Motor neuron (in vitro differentiated cells): ENCODE data around the gene RXRB. TPM values are rescaled to one million over a fixed set of nuclear protein-coding genes. Genes with fewer than 3 reads are reported as not detected.

Source experiments
- ATAC-seq, 8 experiments: fragments of 200-7000 bp; cut with Tn5 transposase; replicated peaks in 6 of 8; 2 replicates each; pipeline ENCODE4 v1.8.0; 2021; ENCODE audit warnings: mild to moderate bottlenecking in 8 of 8, moderate library complexity in 8 of 8
- H3K27ac ChIP-seq, 2 donors: fragments of 250-450 bp; sonication (Bioruptor Pico); 2 replicates each; pipeline ENCODE4 v1.9.0; 2021; ENCODE audit warnings: antibody characterized with exemption in 2 of 2, mild to moderate bottlenecking in 2 of 2, moderate library complexity in 1 of 2
- H3K4me1 ChIP-seq, 2 donors: fragments of 250-450 bp; sonication (Bioruptor Pico); replicated peaks in 1 of 2; 2 replicates each; pipeline ENCODE4 v1.6.1; 2021; ENCODE audit warnings: antibody characterized with exemption in 2 of 2, mild to moderate bottlenecking in 2 of 2, moderate library complexity in 1 of 2
- H3K4me3 ChIP-seq, 5 donors: fragments of 250-450 bp; sonication (Bioruptor Pico); 2 replicates each; pipeline ENCODE4 v1.9.0; 2021; ENCODE audit warnings: antibody characterized with exemption in 5 of 5, mild to moderate bottlenecking in 5 of 5, moderate library complexity in 4 of 5
- WGBS, 10 experiments: fragments of 450-650 bp; shearing (Covaris generic); methylation state at CpG; one replicate each; pipeline ENCODE4 v1.0.0; 2022; 5-methylcytosine and 5-hydroxymethylcytosine counted together
- in situ Hi-C, 9 experiments: fragments of 400-800 bp; cut with MboI; loops; one replicate each; pipeline ENCODE4 v1.15.0; 2021; ENCODE audit warnings: low sequenced_read_pairs in 9 of 9, low pct_unique_long_range_greater_than_20kb in 2 of 9; ENCODE audit not compliant: unreplicated experiment in 9 of 9
- total RNA-seq, 8 experiments: library from RNA; unstranded; fragments of 300-600 nt; gene quantifications; 2 replicates each; pipeline versions ENCODE4 v1.2.3 to v1.2.4, GENCODE V29; 2022

Gene RXRB
- total RNA-seq, 8 experiments from 2014 or later = 19.3 to 52.0 (median 35.4) TPM

DNA sequence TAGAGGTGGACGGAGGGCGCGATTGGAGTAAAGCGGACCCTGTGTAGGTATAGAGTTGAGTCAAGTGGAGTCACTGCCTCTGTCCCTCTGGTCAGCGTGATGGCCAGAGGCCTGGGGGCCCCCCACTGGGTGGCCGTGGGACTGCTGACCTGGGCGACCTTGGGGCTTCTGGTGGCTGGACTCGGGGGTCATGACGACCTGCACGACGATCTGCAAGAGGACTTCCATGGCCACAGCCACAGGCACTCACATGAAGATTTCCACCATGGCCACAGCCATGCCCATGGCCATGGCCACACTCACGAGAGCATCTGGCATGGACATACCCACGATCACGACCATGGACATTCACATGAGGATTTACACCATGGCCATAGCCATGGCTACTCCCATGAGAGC lies 681 bp upstream of the RXRB start:
- Histone ChIP-seq H3K4me3 (peak overlapping the region; percentile 68 to 95 (median 82)), H3K4me1 (peaks cover 33 to 34% of the 10 kb centered on the region in 2 donors), H3K27ac (peak overlapping the region; percentile 98 to 99)
- peak in 6 of 8 experiments; percentile 1 to 8 (median 4) for ATAC-seq
- in situ Hi-C loops = no loop called here
- WGBS, 10 experiments = 0 to 15% methylated on average over 3 to 5 of the region's 14 CpGs; no CpG with 5 or more reads in 8 of the 10 experiments

DNA sequence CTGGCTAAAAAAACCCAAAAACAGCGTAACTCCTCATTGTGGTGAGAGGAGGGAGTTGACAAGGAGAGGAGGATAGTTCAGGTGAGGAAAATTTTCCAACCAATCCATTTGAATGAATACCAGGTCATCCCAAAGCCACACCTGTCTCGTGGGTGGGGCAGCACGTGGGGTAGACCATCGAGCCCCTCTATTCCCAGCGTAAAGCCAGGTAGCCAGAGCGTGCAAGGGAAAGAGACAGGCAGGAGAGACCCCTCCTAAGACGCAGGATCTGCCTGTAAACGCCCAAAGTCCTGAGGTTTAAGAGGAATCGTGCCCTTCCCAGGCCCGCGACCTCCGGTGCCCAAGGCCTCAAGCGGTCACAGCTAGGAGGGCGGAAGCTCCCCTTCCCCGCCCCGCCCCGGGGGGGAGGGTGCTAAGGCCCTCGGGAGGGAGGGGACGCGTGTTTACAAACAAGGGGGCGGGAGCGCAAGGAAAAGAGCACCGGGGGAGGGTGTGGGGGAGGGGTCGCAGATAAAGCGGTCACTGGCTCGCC lies 712 bp downstream of the RXRB start:
- in situ Hi-C loops = no loop called here
- Histone ChIP-seq H3K4me3 (peak overlapping the region; percentile 68 to 95 (median 82)), H3K4me1 (peaks cover 20 to 22% of the 10 kb centered on the region in 2 donors), H3K27ac (peak overlapping the region; percentile 98 to 99)
- ATAC-seq = peak in 5 of 8 experiments; percentile 4 to 20 (median 15)
- 0 to 6% (median 2%) methylated on average over 5 to 7 of the region's 26 CpGs; no CpG with 5 or more reads in 6 of the 10 experiments for WGBS, 10 experiments

DNA sequence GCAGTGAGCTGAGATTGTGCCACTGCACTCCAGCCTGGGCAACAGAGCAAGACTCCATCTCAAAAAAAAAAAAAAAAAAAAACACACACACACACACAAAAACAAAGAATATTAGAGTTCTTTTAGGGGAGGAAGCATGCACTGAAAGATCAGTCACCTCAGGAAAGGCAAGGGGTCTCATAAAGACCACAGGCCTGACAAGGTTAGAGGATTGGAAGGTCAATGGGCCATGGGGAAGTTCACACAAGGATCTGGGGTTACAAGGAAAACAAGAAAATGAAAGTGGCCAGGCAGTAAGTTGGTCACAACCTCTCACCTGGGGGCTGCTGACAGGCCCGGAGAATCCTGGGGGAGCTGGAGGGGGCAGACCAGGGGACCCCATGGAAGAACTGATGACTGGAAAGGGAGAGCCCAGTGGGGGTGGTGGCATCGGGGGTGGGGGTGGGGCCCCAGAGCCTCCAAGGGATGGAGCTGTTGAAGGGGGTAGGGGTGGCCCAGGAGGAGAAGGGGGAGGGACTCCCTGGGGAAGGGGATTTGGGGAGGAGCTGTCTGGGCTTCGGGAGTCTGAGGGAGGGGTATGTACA lies 1.5 kb downstream of the RXRB start:
- in situ Hi-C loops = no loop called here
- Histone ChIP-seq H3K4me1 (peaks cover 16 to 19% of the 10 kb centered on the region in 2 donors), H3K4me3 (peak overlapping the region; percentile 68 to 95 (median 82)), H3K27ac (no peak overlapping the region)
- ATAC-seq = no peak
- WGBS, 10 experiments = no CpG with 5 or more reads among the region's 3 CpGs

DNA sequence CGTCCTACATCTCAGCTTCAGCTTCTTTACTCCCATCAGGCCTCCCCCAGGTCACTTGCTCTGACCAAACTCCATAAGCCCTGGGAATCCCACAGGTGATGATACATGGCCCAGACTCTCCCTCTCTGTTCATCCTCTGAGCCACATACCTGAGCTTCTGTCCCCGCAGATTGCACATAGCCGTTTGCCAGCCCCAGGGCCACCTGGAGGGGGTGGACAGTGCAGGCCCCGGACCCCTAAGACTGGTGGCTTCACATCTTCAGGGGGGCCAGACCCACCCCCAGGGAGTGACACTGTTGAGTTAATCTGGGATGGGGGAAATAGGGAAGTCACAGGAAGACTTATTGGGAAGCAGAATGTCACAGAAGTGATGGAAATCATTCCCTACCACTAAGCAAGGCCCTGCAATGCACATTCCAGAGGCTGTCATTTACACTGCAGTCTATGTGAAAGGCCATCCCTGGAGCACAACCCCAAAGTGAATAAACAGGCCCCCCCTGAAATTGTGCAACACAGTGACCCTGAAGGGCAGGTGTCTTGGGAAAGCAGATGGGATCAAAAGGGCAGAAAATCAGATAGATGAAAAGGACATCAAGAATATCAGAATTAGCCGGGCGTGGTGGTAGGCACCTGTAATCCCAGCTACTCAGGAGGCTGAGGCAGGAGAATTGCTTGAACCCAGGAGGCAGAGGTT lies 2.2 kb downstream of the RXRB start:
- no peak for ATAC-seq
- WGBS, 10 experiments = 83 to 100% (median 92%) methylated on average over 1 to 4 of the region's 6 CpGs; no CpG with 5 or more reads in 6 of the 10 experiments
- in situ Hi-C loops = no loop called here
- Histone ChIP-seq H3K27ac (no peak overlapping the region), H3K4me1 (peaks cover 13 to 17% of the 10 kb centered on the region in 2 donors), H3K4me3 (no peak overlapping the region)

DNA sequence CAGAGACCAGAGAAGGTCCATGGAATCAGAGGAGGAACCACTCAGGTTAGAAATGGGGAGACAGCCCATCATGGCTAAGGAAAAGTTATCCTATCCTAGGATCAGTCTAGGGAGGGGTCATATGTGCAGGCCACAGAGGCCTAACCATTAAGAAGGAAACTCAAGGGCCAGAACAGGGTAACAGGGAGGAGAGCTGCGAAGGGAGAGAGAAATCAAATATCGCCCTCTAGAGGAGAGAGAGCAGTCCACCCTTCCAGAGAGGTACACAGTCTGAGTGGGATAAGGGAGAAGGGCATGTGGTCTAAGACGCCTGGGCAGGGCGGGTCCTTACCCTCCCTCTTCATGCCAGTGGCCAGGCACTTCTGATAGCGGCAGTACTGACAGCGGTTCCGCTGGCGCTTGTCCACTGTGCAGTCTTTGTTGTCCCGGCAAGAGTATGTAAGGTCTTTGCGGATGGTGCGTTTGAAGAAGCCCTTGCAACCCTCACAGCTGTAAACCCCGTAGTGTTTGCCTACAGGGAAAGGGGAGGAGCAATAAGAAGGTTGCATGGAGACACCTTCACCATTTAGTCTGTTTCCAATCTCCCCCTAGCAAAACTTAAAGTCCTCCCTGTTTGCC lies 2.9 kb downstream of the RXRB start:
- peak; percentile 23 to 67 (median 48) for ATAC-seq
- in situ Hi-C loops = no loop called here
- no peak overlapping the region for H3K4me3 ChIP-seq
- WGBS, 10 experiments = 0 to 90% (median 31%) methylated on average over 1 to 10 of the region's 12 CpGs; no CpG with 5 or more reads in 2 of the 10 experiments
- H3K27ac ChIP-seq = no peak overlapping the region
- H3K4me1 ChIP-seq = peaks cover 18 to 22% of the 10 kb centered on the region in 2 donors

DNA sequence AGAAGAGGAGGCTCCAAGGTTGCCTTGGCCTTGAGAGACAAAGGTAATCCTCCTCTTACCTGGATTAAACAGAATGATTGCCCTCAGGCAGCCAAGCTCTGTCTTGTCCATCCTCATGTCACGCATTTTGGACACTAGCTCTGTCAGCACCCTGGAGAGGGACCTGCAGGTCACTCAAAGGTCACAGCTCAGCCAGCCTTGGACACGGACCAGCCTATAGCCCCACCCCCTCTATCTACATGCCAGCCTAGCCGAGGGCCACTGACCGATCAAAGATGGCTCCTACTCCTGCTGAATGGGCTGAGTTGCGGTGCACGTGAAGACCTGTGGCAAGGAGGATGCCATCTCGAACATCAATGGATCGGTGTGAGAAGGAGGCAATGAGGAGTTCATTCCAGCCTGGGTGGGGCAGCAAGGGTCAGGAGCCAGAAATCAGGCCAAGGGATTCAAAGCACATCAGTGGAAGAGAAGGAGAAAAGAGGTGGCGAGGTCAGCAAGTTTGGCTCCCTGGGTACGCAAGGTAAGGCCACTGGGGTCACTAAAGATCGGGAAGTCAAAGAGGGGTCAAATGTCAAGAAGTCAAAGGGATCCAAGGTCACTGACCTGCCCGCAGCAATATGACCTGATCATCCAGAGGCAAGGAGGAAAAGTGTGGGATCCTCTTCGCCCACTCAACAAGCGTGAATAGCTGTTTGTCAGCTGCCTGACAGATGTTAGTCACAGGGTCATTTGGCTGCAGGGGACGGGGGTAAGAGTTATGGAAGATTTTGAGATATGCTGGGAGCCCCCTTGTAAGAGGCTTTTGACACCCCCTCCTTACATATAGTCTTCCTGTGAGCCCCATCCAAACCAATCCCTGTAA lies 4.9 kb downstream of the RXRB start:
- no peak for ATAC-seq
- in situ Hi-C loops = no loop called here

DNA sequence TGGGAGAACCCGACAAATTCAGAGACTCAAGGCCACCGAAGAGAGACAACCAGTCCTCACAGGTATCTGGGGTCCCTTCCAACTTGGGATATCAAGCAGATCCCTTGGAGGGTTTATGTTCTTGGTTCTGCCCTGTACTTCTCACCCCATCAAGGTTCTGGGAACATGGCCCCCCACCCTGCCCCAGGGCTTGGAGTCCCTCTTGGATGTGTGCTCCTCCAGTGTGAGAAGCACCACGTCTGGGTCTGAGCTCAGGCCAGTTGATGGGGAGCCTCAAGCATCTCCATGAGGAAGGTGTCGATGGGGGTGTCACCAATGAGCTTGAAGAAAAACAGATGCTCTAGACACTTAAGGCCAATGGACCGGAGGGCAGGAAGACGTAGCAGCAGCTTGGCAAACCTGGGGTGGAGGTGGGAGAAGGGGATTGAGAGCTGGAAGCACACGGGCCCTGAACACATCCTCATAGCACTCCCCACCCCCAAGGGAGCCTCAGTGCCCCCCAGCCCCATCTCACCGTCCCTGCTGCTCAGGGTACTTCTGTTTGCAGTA lies 6.0 kb downstream of the RXRB start:
- peaks cover 9 to 27% of the 10 kb centered on the region in 2 donors for H3K4me1 ChIP-seq
- in situ Hi-C loops = no loop called here
- WGBS, 10 experiments = 17 to 100% (median 86%) methylated on average over 1 to 2 of the region's 8 CpGs; no CpG with 5 or more reads in 6 of the 10 experiments
- no peak for ATAC-seq
- no peak overlapping the region for H3K27ac ChIP-seq
- no peak overlapping the region for H3K4me3 ChIP-seq

More for the DNA sequence above, 4.9 kb downstream of the RXRB start:
- H3K27ac ChIP-seq = no peak overlapping the region
- 83 to 100% (median 95%) methylated on average over 1 to 12 of the region's 15 CpGs for WGBS, 10 experiments
- no peak overlapping the region for H3K4me3 ChIP-seq
- H3K4me1 ChIP-seq = peaks cover 9 to 27% of the 10 kb centered on the region in 2 donors

DNA sequence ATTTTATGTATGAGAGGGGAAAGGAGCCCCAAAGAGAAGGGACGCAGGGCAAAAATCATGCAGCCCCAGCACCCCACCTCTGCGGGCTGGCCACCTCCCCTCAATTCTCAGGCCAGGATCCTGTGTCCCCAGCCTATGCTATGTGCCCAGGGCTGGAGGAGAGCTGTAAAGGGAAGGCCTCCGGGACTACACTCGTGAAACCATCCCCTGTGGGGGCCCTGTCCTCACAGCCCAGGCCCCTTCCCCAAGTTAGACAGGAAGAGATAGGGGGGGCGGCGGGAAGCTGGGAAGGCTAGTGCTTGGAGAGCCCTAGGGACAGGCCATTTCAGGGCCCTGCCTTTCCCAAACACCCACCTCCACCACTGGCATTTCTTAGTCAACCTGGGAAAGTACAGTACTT lies 6.8 kb downstream of the RXRB start:
- peak in 4 of 8 experiments; percentile 3 to 12 (median 6) for ATAC-seq
- no peak overlapping the region for H3K4me3 ChIP-seq
- 52 to 100% methylated on average over 2 to 3 of the region's 6 CpGs; no CpG with 5 or more reads in 8 of the 10 experiments for WGBS, 10 experiments
- H3K27ac ChIP-seq = no peak overlapping the region
- H3K4me1 ChIP-seq = peaks cover 5 to 27% of the 10 kb centered on the region in 2 donors
- in situ Hi-C loops = no loop called here

DNA sequence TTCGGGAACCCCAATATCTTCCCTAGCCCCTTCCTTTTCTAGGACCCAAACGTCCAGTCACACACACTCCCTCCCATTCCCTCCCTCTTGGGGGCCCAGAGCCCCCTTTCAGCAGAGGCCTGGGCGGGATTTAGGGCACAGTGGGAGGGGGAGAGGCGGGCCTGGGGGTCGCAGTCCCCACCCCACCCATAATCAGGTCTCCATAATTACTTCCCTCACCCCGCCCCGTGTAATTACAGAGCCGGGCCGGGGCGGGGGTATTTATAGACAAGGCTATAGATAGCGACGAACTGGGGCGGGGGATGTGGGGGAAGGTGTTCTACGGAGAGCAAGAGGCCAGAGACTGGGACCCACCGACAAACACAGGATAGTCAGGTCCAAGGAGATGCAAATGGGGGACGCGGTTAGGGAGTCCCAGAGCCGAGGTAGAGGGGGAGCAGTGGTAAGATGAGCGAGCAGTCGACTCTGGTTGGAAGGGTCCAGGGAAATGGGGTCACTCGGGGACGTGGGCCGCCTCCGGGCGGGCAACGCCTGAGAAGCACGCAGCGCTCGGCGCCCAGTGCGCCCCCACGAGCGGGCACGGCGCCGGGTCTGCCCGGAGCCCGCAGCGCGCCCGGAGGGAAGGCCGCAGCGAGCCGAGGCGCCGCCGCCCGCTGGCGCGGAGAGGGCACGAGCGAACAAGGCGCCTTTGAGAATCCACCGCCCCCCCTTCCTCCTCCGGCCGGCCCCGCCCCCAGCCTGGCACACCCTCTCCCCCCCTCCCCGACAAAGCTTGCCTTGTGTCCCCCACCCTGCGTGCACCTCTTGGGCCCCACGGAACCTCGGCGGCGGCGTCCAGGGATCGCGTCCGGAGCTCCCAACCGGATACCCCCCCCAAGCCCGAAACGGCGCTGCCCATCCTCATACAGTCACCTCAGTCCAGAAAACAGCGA lies 7.5 kb downstream of the RXRB start:
- peaks cover 5 to 25% of the 10 kb centered on the region in 2 donors for H3K4me1 ChIP-seq
- no peak overlapping the region for H3K27ac ChIP-seq
- peak in 7 of 8 experiments; percentile 5 to 47 (median 24) for ATAC-seq
- in situ Hi-C loops = no loop called here
- peak overlapping the region in 4 of 5 donors; percentile 14 to 25 (median 18) for H3K4me3 ChIP-seq
- 0 to 33% (median 6%) methylated on average over 1 to 8 of the region's 72 CpGs; no CpG with 5 or more reads in 6 of the 10 experiments for WGBS, 10 experiments

DNA sequence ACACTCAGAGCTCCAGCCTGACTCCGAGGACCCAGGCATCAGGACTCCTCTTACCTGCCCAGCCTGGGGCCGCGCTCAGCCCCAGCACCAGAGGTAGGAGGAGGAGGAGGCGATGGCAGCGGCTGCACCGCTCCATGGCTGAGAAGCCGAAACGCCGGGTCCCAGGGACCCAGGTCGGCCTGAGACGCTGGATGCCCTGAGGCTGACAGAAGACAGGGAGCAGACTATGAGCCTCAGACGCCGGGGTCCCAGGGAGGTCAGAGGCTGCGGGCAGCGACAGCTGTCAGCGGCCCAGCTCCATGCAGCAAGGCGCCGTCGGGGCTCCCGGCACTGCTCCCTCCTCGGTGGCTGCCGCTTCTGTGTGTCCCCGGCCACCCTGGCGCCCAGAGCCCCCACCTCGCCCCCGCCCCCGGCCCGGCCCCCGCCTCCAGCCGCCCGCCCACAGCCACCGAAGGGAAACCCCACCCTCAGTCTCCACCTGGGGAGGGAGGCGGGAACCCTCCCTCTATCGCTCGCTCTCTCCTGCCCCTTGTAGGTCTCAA lies 8.3 kb downstream of the RXRB start, which contains the start of gene COL11A2:
COL11A2 (minus strand) TSS at position 363 of the 542 bp plus-strand sequence; CDS start at position 136, 227 bp downstream.
- peak within 1 kb of the TSS in 4 of 5 donors; percentile 14 to 25 (median 18) for H3K4me3 ChIP-seq
- 7 to 100% (median 16%) methylated on average over 1 to 5 of the region's 35 CpGs; no CpG with 5 or more reads in 7 of the 10 experiments for WGBS, 10 experiments
- no peak within 1 kb of the TSS for H3K27ac ChIP-seq
- H3K4me1 ChIP-seq = peaks cover 5 to 21% of the 10 kb centered on the region in 2 donors
- peak in 7 of 8 experiments; percentile 10 to 51 (median 30) for ATAC-seq
- in situ Hi-C loops = no loop called here
